Erythroblast (primary cell): ENCODE data around the gene GPR137.

Experiments used
- GATA1 ChIP-seq: IDR thresholded peaks from 2 replicates; pipeline ENCODE4 v1.6.1; 2011; ENCODE audit warnings: low read depth, mild to moderate bottlenecking, control low read depth, low read length, moderate library complexity
- POLR2A ChIP-seq: IDR thresholded peaks from 2 replicates; pipeline ENCODE4 v1.6.1; 2011; ENCODE audit warnings: mild to moderate bottlenecking, low read length

- TF ChIP-seq POLR2A (no peak), GATA1 (no peak)
Observed at GRCh38 chr11:64259533-64260067, 26.0 kb upstream of the GPR137 start.
